ENCODE data around the gene CALML6.
A peak's percentile ranks its signal among the peaks of the same experiment; 100 is the strongest.

The CALML6 gene

GRCh38 chr1:1911350-1912041, 3.6 kb upstream of the CALML6 start:
- no peak for DNase-seq

- DNase-seq = no peak
Measured at GRCh38 chr1:1914101-1914970, 724 bp upstream of the CALML6 start.

DNA sequence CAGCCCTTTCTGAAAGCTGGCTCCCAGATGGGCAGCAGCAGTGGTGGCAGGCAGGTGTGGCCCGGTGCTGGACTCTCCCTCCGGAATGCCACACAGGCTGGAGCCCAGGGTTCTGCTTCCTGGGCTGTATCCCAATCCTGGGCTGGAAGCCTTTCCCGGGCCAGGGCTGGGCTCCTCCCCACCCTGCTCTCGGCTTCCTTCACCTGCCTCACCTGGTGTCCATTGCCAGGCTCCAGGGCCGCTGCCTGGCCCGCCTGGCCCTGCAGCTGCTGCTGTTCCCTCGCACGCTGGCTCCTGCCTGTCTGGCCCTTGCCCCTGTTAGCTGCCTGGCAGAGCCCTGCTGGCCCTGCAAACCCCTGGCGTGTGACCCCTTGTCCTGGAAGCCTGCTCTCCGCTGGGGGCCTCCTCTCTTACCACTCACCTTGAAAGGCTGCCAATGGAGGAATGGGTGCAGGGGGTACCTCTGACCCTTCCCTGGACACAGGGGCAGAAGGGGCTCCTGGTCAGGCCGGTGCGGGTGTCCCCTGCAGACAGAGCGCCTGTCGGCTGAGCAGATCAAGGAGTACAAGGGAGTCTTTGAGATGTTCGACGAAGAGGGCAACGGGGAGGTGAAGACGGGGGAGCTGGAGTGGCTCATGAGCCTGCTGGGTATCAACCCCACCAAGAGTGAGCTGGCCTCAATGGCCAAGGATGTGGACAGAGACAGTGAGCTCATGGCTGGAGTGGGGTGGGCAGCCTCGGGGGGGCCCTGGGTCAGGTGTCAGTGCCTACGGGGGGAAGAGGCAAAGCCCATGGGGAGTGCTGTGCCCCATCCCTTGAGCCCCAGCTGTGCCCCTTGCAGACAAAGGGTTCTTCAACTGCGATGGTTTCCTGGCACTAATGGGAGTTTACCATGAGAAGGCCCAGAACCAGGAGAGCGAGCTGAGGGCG, 1.1 kb downstream of the CALML6 start:
- DNase-seq = no peak

- no peak for DNase-seq
Measured at GRCh38 chr1:1916851-1917251, 1.8 kb downstream of the CALML6 start.

- DNase-seq = no peak
Measured at GRCh38 chr1:1917304-1917976, 2.4 kb downstream of the CALML6 start.

DNA sequence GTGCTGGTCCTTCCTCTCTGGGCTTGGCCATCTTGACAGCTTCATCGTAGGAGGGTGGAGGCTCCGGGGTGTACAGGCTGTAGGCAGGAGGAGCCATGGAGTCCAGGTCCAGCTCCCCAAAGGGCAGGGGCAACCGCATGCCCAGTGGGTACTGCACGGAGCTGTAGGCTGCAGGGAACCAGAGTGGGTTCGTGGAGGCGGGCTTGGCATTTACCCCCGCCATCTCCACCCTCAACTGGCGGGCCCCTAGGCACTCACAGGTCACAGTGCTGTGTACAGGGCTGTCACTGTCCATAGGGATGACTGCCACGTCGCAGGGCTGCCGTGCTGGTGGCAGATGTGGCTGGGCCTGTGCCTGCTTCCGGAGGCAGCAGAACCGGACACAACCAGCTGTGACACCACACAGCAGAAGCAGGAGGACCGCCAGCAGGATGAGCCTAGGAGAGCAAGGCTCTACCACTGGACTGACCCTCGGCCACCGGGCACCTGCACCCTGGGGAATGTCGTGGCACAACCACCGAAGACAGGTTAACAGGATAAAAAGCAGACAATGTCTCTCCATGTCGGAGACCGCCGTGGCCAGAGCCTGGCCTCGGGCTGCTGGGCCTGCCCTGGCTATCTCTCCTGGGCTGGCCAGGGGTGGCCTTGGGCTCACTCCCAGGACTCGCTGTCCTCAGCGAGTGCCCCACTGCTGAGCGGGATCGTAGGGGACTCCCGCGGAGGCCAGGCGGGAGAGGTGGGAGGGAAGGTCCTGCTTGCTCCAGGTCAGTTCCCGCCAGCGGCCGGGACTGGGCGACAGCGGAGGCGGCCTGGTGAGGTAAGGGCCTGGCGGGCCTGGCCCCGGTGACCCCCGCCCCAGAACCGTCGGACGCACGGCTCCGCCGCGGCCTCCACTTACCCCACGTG, 3.2 kb downstream of the CALML6 start:
- no peak for DNase-seq

DNA sequence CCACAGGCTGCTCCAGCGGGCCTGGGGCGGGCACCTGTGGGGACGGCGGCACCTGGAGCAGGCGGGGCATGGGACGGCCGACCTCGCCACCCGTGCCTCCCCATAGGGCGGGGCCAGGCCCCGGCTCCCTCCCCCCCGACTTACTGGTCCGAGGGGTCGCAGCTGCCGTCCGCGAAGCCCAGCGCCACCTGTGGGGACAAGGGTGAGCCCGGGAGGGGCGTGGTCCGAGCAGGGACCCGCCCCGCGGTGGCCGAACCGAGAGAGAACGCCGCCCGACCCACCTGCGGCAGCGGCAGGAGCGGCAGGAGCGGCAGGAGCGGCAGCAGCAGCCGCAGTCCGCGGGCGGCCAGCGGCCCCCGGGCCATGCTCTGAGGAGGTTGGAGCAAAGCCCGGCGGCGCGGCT, 3.8 kb downstream of the CALML6 start, which contains the start of gene TMEM52:
Gene TMEM52, minus strand, starts transcription at position 379 of the 403 bp plus-strand sequence. Its CDS starts 14 bp downstream, at position 365.
- peak; percentile 61 for DNase-seq

DNA sequence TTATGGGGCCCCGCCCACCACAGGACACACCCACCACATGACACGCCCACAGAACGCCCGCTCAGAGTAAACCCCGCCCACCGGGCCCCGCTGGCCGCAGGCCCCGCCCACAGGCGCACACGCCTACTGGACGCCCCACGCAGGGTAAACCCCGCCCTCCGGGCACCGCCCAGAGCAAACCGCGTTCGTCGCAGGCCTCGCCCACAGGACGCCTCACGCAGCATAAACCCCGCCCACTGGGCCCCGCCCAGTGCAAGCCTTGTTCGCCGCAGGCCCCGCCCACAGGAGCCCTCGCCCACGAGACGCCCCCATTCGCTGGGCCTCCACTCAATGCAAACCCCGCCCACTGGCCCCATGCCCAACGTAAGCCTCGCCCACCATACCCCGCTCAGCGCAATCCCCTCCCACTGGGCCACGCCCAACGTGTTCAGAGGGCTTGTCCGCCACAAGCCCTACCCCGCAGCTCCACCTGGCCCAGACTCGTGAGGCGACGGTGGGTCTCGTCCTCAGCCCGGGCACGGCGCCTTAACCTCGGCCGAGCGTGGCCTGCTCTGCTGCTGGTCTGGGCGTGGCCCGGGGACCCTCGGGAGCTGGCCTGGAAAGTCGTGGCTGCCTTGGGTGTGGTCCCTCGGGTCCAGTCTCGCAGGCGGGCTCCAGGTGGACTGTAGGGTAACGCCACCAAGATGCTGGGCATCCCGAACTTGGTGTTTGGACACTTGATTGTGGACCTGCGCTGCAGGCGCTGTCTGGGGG, 4.4 kb downstream of the CALML6 start:
- DNase-seq = peak; percentile 100

DNA sequence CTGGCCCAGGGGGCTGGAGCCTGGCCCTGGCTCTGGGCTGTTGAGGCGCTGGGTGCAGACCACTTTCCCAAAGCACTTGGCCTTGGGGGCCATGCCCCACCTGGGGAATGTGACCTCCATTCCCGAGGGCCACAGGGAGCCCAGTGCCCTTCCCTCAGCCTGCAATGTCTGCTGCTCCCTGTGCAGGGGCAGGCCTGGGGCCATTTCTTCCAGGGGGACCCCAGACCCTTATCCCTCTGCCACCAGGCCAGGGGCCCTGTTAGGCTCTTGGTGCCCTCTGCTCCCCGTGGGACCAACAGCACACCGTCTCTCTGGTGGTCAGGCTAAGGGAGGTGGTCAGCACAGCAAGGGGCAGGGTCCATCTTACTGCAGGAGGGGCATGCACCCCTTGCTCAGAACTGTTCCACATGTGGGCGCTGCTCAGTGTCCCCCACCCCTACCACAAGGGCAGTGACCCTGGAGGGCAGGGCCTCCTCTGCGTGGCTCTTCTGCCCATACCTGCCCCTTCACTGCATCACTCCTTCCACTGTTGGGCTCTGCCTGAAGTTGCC, 5.1 kb downstream of the CALML6 start:
- no peak for DNase-seq

- DNase-seq = no peak
Measured at GRCh38 chr1:1920608-1921458, 5.8 kb downstream of the CALML6 start.

DNA sequence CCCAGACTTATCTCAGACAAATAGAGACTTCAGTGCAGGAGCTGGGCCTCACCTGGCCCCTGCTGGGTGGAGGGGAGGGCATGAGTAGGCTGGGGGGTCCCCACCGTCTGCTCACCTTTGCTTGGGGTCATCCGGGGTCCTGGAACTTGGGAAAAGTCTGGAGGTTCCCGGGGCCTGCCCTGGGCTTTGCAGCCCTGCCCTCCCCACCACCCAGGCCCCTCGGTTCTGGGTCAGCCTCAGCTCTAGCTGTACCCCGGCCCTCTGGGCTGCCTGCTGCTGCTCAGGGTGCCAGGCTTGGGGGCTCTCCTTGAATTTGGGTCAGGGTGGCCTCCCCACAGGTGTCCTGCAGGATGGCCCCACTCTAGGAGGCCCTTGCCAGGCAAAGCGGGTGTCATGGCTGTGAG, 6.4 kb downstream of the CALML6 start:
- DNase-seq = no peak

DNA sequence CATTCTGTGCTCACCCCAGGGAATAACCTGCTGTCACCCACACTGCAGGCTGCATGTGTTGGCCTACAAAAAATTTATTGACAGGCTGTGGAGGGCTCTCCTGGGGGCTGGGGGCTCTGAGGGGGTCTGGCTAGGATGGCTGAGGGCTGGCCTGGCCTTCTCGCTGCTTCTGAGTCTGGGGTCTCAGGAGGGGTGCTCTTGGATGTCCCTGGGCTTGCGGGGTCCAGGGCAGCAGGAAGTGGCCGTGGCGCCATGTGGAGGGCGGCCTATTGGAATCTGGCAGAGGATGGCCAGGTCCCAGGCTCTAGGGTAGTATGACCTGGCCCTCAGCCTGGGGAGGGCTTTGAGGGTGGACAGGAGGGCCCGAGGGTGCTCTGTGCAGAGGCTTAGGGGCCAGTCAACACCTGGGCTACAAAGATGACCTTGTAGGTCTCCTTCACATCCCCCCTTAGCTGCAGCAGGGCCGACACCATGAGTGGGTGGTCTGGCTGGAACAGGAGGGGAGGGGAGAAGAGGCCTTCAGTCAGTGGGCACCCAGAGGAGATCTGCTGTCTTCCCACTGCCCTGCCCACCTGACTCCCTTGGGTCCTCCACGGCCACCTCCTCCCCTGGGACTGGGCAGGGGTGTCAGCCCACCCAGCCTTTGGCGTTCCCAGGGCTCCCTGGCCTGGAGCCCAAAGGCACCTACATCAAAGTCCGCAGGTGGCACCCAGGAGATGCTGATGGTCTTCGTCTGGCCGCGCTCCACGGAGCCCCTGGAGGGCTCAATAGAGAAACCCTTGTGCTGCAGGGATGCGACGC, 7.0 kb downstream of the CALML6 start:
- no peak for DNase-seq

DNA sequence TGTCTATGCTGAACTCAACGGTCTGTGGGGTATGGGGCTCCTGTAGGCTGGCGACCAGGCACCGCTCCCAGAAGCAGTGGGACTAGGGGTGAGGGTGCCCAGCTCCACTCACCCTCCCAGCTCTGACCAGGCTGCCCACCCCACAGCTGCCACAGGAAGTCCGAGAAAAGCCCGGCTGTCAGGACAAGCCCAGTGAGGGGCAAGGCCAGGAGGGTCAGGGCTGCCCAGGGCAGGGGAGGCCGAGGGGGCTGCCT, 7.6 kb downstream of the CALML6 start:
- no peak for DNase-seq

DNA sequence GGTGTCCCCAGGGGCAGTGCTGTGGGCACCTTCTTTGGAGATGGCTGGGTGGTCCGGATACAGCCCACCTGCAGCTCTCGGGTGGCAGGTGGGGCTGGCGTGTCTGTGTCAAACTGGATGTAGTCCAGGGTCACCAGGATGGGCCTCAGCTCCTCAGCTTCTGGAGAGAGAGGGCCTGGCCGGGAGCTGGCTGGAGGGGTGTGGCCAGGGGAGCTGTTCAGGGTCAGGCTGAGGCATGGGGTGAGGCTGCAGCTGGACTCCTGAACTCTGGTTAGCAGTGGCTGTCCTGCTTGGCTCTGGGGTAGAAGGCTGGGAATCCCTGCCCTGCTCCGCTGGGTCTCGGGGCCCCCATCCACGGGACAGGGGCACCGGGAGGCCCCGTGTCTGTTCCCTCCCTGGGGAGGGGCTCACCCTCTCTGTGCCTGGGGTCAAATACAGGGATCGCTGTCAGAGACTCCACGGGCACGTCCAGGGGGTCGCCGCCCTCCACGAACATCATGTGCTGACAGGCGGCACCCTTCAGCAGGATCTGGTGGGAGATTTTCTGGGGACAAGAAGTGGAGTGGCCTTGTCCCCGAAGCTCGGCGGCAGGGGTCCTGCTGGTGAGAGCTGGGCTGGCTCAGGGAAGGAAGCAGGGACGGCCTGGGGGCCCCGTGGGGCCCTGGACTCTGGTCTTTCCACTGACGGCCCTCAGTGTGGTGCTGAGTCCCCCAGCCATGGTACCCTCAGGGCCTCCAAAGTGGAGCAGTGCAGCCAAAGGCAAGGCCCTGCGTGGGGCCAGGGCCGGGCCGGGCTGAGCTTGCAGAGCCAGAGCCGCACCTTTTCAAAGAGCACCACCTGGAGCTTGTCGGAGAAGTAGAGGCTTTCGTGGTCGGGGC, 8.1 kb downstream of the CALML6 start:
- no peak for DNase-seq

DNA sequence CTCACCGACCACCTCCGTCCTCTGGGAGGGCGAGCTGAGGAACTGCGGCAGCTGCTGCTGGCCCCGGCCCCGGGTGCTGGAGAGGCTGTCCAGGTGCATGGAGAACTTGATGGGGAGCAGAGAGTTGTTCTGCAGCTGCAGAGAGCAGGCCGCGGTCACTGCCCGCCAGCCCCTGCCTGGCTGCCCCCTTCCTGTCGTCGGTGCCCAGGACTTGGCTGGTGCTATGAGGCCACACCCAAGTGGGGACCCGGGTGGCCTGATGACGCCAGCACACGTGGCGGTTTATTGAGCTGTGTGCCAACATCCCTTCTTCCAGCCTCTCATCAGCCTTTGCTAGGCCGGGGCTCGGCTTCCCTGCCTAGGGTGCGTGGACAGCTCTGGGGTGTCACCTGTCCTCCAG, 9.3 kb downstream of the CALML6 start:
- no peak for DNase-seq

DNA sequence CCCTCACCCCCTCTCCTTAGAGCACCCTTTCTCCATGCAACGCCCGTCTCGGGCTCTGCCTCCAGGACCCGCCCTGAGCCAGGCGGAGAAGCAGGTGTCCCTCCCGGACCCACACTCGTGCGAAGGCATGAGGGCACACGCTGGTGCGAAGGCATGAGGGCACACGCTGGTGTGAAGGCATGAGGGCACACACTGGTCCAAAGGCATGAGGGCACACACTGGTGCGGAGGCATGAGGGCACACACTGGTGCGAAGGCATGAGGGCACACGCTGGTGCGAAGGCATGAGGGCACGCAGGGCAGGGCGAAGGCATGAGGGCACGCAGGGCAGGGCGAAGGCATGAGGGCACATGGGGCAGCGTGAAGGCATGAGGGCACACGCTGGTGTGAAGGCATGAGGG, 9.8 kb downstream of the CALML6 start:
- no peak for DNase-seq
